ENCODE results near the gene CST4.

The CST4 gene

GRCh38 chr20:23646106-23646873 is 42.5 kb downstream of the CST4 start:
- no peak for TF ChIP-seq CTCF (IDR thresholded peaks at IDR 0.05; ENCODE audit: low read length, missing control alignments)
- no peak for DNase-seq (ENCODE audit: low read depth)
- no peak overlapping the region for H3K4me3 ChIP-seq (replicated peaks; ENCODE audit: low read depth, low read length)

GRCh38 chr20:23645575-23645974 is 43.3 kb downstream of the CST4 start:
- TF ChIP-seq CTCF (IDR thresholded peaks at IDR 0.05; ENCODE audit: low read length, missing control alignments): no peak
- H3K4me3 ChIP-seq (replicated peaks; ENCODE audit: low read depth, low read length): no peak overlapping the region
- no peak for DNase-seq (ENCODE audit: low read depth)

- no peak for TF ChIP-seq CTCF (IDR thresholded peaks at IDR 0.05; ENCODE audit: low read length, missing control alignments)
- H3K4me3 ChIP-seq (replicated peaks; ENCODE audit: low read depth, low read length): no peak overlapping the region
- no peak for DNase-seq (ENCODE audit: low read depth)
Observed at GRCh38 chr20:23644164-23644563, 44.7 kb downstream of the CST4 start.

GRCh38 chr20:23643659-23644058 is 45.2 kb downstream of the CST4 start:
- DNase-seq (ENCODE audit: low read depth): no peak
- TF ChIP-seq CTCF (IDR thresholded peaks at IDR 0.05; ENCODE audit: low read length, missing control alignments): no peak

GRCh38 chr20:23641936-23642751 is 46.7 kb downstream of the CST4 start:
- H3K4me3 ChIP-seq (replicated peaks; ENCODE audit: low read depth, low read length): no peak overlapping the region
- TF ChIP-seq CTCF (IDR thresholded peaks at IDR 0.05; ENCODE audit: low read length, missing control alignments): no peak
- peak; percentile 81 for DNase-seq (ENCODE audit: low read depth)

More at GRCh38 chr20:23643659-23644058, 45.2 kb downstream of the CST4 start:
- H3K4me3 ChIP-seq (replicated peaks; ENCODE audit: low read depth, low read length): no peak overlapping the region

GRCh38 chr20:23640671-23641667 is 47.9 kb downstream of the CST4 start:
- no peak for DNase-seq (ENCODE audit: low read depth)
- H3K4me3 ChIP-seq (replicated peaks; ENCODE audit: low read depth, low read length): no peak overlapping the region
- no peak for TF ChIP-seq CTCF (IDR thresholded peaks at IDR 0.05; ENCODE audit: low read length, missing control alignments)
